Naive thymus-derived CD4-positive, alpha-beta T cell (primary cell): ENCODE results near the gene ANKRD39. TPM values are rescaled to one million over a fixed set of nuclear protein-coding genes. Genes with fewer than 3 reads are reported as not detected.

Experiments
- ATAC-seq: fragments of 150-1000 bp; cut with Tn5 transposase; 2 replicates; pipeline ENCODE4 v1.10.0; 2021; ENCODE audit warnings: mild to moderate bottlenecking, moderate library complexity
- CTCF ChIA-PET: fragments of 350-600 bp; sonication (Branson Sonifier 250); formaldehyde crosslinking; loops from one replicate; lab custom pipeline; 2021; ENCODE audit warnings: antibody characterized with exemption; lab: Charles Lee
- POLR2A ChIA-PET: fragments of 350-600 bp; sonication (Branson Sonifier 250); formaldehyde crosslinking; loops from one replicate; lab custom pipeline; 2021; ENCODE audit warnings: antibody characterized with exemption, inconsistent platforms; lab: Charles Lee
- DNase-seq, 9 donors: peaks; one replicate each; pipeline versions ENCODE4 v3.0.0 to v3.0.0-alpha.2; 2020 to 2022; ENCODE audit warnings: mixed read lengths in 1 of 9
- H3K27ac ChIP-seq: one replicate; pipeline ENCODE4 v1.7.0; 2013; ENCODE audit warnings: mild to moderate bottlenecking, low read depth, low read length, moderate library complexity
- H3K27me3 ChIP-seq, 2 donors: one replicate each; pipeline ENCODE4 v1.7.0; 2013; ENCODE audit warnings: low read length in 2 of 2, mild to moderate bottlenecking in 2 of 2, moderate library complexity in 2 of 2; ENCODE audit not compliant: control insufficient read depth in 2 of 2, insufficient read depth in 2 of 2
- H3K36me3 ChIP-seq, 3 experiments: 1 replicate in 2 of 3; 2 replicates in 1 of 3; pipeline ENCODE4 v1.7.0; 2013; ENCODE audit warnings: low read length in 3 of 3, mild to moderate bottlenecking in 3 of 3, moderate library complexity in 1 of 3; ENCODE audit not compliant: insufficient read depth in 3 of 3, control insufficient read depth in 2 of 3
- H3K4me1 ChIP-seq, 2 donors: one replicate each; pipeline ENCODE4 v1.7.0; 2013; ENCODE audit warnings: low read length in 2 of 2, mild to moderate bottlenecking in 2 of 2, moderate library complexity in 1 of 2; ENCODE audit not compliant: control insufficient read depth in 2 of 2, insufficient read depth in 2 of 2
- H3K4me3 ChIP-seq: 2 replicates; pipeline ENCODE4 v1.7.0; 2013; ENCODE audit warnings: mild to moderate bottlenecking, low read length
- H3K9me3 ChIP-seq, 3 experiments: 1 replicate in 2 of 3; 2 replicates in 1 of 3; pipeline ENCODE4 v1.7.0; 2013; ENCODE audit warnings: low read length in 3 of 3; ENCODE audit not compliant: control insufficient read depth in 2 of 3
- H3K27ac Mint-ChIP-seq, 9 donors: one replicate each; pipeline ENCODE4 v1.8.0; 2020 to 2022; ENCODE audit warnings: mixed read lengths in 9 of 9, mild to moderate bottlenecking in 8 of 9, moderate library complexity in 5 of 9, inconsistent platforms in 2 of 9
- H3K27me3 Mint-ChIP-seq, 5 donors: one replicate each; pipeline ENCODE4 v1.8.0; 2021 to 2022; ENCODE audit warnings: mixed read lengths in 5 of 5, mild to moderate bottlenecking in 1 of 5
- H3K36me3 Mint-ChIP-seq, 5 donors: one replicate each; pipeline ENCODE4 v1.8.0; 2020 to 2022; ENCODE audit warnings: mixed read lengths in 5 of 5, mild to moderate bottlenecking in 3 of 5, inconsistent platforms in 1 of 5
- H3K4me1 Mint-ChIP-seq, 7 donors: one replicate each; pipeline ENCODE4 v1.8.0; 2020 to 2022; ENCODE audit warnings: mixed read lengths in 7 of 7, mild to moderate bottlenecking in 3 of 7, inconsistent platforms in 1 of 7
- H3K4me3 Mint-ChIP-seq, 10 donors: one replicate each; pipeline ENCODE4 v1.8.0; 2020 to 2022; ENCODE audit warnings: mild to moderate bottlenecking in 10 of 10, mixed read lengths in 10 of 10, moderate library complexity in 6 of 10, inconsistent platforms in 2 of 10
- H3K9me3 Mint-ChIP-seq, 11 donors: one replicate each; pipeline ENCODE4 v1.8.0; 2020 to 2022; ENCODE audit warnings: mixed read lengths in 11 of 11, mild to moderate bottlenecking in 4 of 11, inconsistent platforms in 1 of 11, moderate library complexity in 1 of 11
- intact Hi-C, 2 donors: fragments of 100-400 bp; cut with micrococcal nuclease; formaldehyde crosslinking; loops; one replicate each; pipeline ENCODE4 v1.15.1; 2023
- polyA plus RNA-seq, 2 donors: library from polyadenylated mRNA; unstranded; fragments of 300-500 nt; fragmentation: Illumina TruSeq; gene quantifications; one replicate each; pipeline ENCODE4 v1.2.3, GENCODE V29; 2021
- total RNA-seq, 6 experiments: library from RNA in 5 of 6; stranded (reverse) in 5 of 6; gene quantifications; 1 replicate in 5 of 6; 2 replicates in 1 of 6; pipeline ENCODE4 v1.2.3 and lab custom pipeline; 2021 to 2026

Gene ANKRD39
- total and polyA plus RNA-seq, 7 experiments from 2014 or later, result 12.0 to 38.4 (median 16.4) TPM

DNA sequence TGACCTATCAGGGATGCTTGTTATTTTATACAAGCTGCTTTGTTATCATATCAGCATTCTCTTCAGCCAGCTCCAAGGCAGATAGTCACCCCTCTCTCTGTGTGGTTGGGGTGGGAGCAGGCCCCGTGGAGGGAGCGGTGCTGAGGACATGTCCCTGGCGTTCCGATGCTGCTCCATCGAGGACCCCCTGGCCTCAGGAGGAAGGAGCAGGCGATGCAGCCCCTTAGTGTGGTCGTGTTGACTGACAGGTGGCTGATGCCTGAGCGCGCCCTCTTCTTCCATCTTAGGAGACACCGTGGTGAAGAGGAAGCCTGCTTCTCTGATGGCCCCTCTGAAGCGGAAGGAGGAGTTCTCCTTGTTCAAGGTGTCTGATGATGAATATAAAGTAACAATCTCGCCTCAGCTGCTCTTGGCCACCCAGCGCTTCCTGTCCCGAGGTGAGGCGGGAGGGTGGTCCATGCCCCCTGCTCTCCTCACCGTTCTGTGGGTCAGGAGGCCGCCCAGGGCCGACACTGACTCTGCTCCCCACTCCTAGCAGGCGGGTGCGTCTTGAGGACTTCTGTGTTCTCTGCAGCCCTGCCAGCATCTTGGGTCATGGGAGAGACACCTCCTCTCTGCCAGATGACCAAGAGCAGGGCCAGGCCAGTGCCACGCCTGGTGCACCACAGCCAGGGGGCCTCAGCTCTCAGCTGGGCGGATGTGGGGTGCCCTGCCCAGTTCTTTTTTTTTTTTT is 31.1 kb downstream of the ANKRD39 start:
- Mint-ChIP-seq H3K9me3 (no peaks in the 10 kb centered on the region), H3K4me1 (peaks cover 0 to 18% (median 10%) of the 10 kb centered on the region in 7 donors), H3K27ac (no peak overlapping the region), H3K36me3 (peaks cover 12 to 32% (median 16%) of the 10 kb centered on the region in 5 donors), H3K27me3 (no peaks in the 10 kb centered on the region), H3K4me3 (no peak overlapping the region)
- no peak overlapping the region for H3K27ac ChIP-seq
- no peaks in the 10 kb centered on the region for H3K9me3 ChIP-seq
- POLR2A ChIA-PET, result no interaction called here
- no peak overlapping the region for H3K4me3 ChIP-seq
- no peaks in the 10 kb centered on the region for H3K27me3 ChIP-seq
- peaks cover 8 to 92% (median 17%) of the 10 kb centered on the region in 3 experiments for H3K36me3 ChIP-seq
- intact Hi-C loops, result no loop called here
- CTCF ChIA-PET, result no interaction called here
- no peaks in the 10 kb centered on the region for H3K4me1 ChIP-seq
- ATAC-seq (no peak), DNase-seq (no peak)

DNA sequence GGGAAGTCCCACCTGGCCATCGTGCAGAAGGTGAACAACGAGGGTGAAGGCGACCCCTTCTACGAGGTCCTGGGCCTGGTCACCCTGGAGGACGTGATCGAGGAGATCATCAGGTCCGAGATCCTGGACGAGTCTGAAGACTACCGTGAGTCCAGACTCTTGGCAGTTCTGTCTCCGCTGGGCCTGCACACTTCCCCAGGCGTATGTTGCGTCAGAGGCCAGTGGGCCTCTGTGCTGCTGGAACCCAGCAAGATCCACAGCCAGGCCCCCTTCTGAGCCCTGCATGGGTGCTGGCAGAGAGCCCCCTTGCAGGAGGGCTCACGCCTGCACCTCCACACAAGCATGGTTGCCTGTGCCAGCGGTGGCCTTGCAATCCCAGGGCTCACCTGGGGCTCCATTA is 32.8 kb downstream of the ANKRD39 start:
- Mint-ChIP-seq H3K9me3 (no peaks in the 10 kb centered on the region), H3K4me3 (no peak overlapping the region), H3K4me1 (peaks cover 13 to 34% (median 26%) of the 10 kb centered on the region in 7 donors), H3K36me3 (peaks cover 12 to 26% (median 16%) of the 10 kb centered on the region in 5 donors), H3K27me3 (no peaks in the 10 kb centered on the region), H3K27ac (no peak overlapping the region)
- no peak for ATAC-seq
- POLR2A ChIA-PET, result no interaction called here
- H3K4me1 ChIP-seq, result peaks cover 6 to 15% of the 10 kb centered on the region in 2 donors
- CTCF ChIA-PET, result no interaction called here
- H3K9me3 ChIP-seq, result no peaks in the 10 kb centered on the region
- DNase-seq, result no peak
- H3K27me3 ChIP-seq, result no peaks in the 10 kb centered on the region
- intact Hi-C loops, result no loop called here
- H3K36me3 ChIP-seq, result peaks cover 4 to 80% (median 8%) of the 10 kb centered on the region in 3 experiments
- H3K4me3 ChIP-seq, result no peak overlapping the region
- H3K27ac ChIP-seq, result no peak overlapping the region

DNA sequence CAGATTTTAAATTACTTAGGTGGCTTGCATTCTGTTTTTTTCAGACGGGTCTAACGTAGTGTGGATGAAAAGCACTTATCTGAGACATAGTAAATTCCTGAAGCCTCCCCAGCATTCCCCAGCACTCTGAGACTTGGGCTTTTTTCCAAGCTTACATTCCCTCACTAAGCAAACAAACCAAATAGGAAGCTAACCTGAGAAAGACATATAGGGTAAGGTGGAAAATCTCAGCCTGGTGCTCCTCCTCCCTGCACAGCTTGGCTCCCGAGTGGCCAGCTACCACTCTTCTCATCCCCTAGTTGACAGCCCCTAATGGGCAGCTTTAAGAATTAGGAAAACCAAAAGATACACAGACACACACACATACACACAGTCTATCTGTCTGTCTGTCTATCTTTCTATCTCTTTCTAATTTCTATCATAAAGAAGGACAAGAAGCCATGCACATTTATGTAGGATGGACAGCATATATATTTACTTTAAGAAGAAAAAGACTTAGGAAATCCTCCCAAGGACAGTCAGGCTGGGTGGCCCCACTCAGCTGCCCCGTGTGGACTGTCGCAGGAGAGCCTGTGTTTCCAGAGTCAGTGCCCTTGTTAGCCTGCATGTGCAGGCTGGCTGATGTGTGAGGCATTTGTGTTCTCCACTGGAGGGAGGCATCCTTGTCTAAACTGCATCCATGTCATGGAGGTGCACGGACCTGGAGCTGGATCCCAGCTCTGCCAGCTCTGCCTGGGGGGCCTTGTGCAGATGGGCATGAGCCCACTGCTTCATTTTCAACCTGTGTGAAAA is 33.5 kb downstream of the ANKRD39 start:
- H3K4me1 ChIP-seq, result peaks cover 14 to 23% of the 10 kb centered on the region in 2 donors
- ChIA-PET POLR2A (no interaction called here), CTCF (interaction anchor here (1.7 kb wide), 1 partner anchor 33 kb away, joined by 4 read pairs; the partner anchor contains the start of gene ANKRD39)
- H3K36me3 ChIP-seq, result peaks cover 0 to 77% (median 8%) of the 10 kb centered on the region in 3 experiments
- H3K9me3 Mint-ChIP-seq, result no peaks in the 10 kb centered on the region
- H3K9me3 ChIP-seq, result no peaks in the 10 kb centered on the region
- ATAC-seq (no peak), DNase-seq (no peak)
- no peaks in the 10 kb centered on the region for H3K27me3 Mint-ChIP-seq
- no peaks in the 10 kb centered on the region for H3K27me3 ChIP-seq
- H3K36me3 Mint-ChIP-seq, result peaks cover 8 to 26% (median 13%) of the 10 kb centered on the region in 5 donors
- H3K27ac Mint-ChIP-seq, result peak overlapping the region in 2 of 9 donors; percentile 60 to 63
- peaks cover 21 to 42% (median 33%) of the 10 kb centered on the region in 7 donors for H3K4me1 Mint-ChIP-seq
- H3K4me3 ChIP-seq, result no peak overlapping the region
- no peak overlapping the region for H3K27ac ChIP-seq
- H3K4me3 Mint-ChIP-seq, result no peak overlapping the region
- intact Hi-C loops, result no loop called here

DNA sequence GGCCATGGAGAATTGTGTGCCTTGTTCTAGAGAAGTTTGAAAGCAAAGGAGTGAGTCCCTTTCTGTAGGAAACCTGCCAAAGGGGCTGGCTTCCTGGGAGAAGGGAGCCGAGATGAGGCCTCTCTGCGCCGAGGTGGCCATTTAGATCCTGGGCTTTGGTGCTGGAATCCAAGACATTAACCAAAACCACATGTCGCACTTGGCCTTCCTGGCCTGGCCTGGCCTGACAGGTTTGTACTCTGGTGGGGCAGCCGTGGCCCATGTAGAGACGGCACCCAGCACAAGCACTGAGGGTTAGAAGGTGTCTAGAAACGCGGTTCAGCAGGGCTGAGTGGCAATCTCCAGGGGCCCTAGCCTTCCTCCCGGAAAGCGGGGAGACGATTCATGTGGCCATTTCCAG is 34.6 kb downstream of the ANKRD39 start:
- Histone ChIP-seq H3K9me3 (no peaks in the 10 kb centered on the region), H3K27me3 (no peaks in the 10 kb centered on the region), H3K36me3 (peaks cover 0 to 70% (median under 1%) of the 10 kb centered on the region in 3 experiments), H3K27ac (no peak overlapping the region), H3K4me1 (peaks cover 25 to 34% of the 10 kb centered on the region in 2 donors), H3K4me3 (no peak overlapping the region)
- DNase-seq (no peak), ATAC-seq (no peak)
- H3K4me3 Mint-ChIP-seq, result no peak overlapping the region
- no peak overlapping the region for H3K27ac Mint-ChIP-seq
- ChIA-PET CTCF (interaction anchor here (1.7 kb wide), 1 partner anchor 34 kb away, joined by 4 read pairs; the partner anchor contains the start of gene ANKRD39), POLR2A (no interaction called here)
- H3K36me3 Mint-ChIP-seq, result peaks cover 0 to 18% (median 13%) of the 10 kb centered on the region in 5 donors
- H3K27me3 Mint-ChIP-seq, result no peaks in the 10 kb centered on the region
- H3K9me3 Mint-ChIP-seq, result no peaks in the 10 kb centered on the region
- intact Hi-C loops, result no loop called here
- H3K4me1 Mint-ChIP-seq, result peaks cover 32 to 53% (median 44%) of the 10 kb centered on the region in 7 donors

DNA sequence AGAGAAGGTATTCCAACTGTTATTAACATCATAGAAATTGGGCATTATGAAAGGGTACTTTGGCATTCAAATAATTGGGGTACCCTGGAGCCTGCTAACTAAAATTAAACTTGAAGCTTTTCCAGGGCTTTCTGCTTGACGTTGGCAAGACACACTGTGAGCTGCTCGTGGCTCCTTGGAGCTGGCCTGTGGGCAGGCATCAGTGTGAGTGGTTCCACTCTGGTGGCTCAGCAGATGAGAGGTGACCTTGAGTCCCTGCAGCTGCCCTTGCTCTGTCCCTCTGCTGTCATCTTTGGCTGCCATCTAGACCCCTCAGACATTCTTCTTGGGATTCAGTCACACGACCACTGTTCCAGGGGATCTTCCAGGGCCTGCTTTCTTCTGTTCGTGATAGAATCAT is 35.0 kb downstream of the ANKRD39 start:
- no peak for DNase-seq
- Histone ChIP-seq H3K27me3 (no peaks in the 10 kb centered on the region), H3K4me3 (no peak overlapping the region), H3K36me3 (peaks cover 0 to 66% (median 0%) of the 10 kb centered on the region in 3 experiments), H3K4me1 (peaks cover 29 to 38% of the 10 kb centered on the region in 2 donors), H3K27ac (no peak overlapping the region), H3K9me3 (no peaks in the 10 kb centered on the region)
- intact Hi-C loops, result no loop called here
- Mint-ChIP-seq H3K4me1 (peaks cover 36 to 57% (median 46%) of the 10 kb centered on the region in 7 donors), H3K4me3 (no peak overlapping the region), H3K27ac (peak overlapping the region in 1 of 9 donors; percentile 39), H3K9me3 (no peaks in the 10 kb centered on the region), H3K36me3 (peaks cover 0 to 16% (median 11%) of the 10 kb centered on the region in 5 donors), H3K27me3 (no peaks in the 10 kb centered on the region)
- CTCF ChIA-PET, result interaction anchor here (1.7 kb wide), 1 partner anchor 35 kb away, joined by 4 read pairs; the partner anchor contains the start of gene ANKRD39
- POLR2A ChIA-PET, result interaction anchor here (0.7 kb wide), 1 partner anchor 15 kb away, joined by 3 read pairs; no protein-coding TSS in a partner anchor
- ATAC-seq, result no peak

DNA sequence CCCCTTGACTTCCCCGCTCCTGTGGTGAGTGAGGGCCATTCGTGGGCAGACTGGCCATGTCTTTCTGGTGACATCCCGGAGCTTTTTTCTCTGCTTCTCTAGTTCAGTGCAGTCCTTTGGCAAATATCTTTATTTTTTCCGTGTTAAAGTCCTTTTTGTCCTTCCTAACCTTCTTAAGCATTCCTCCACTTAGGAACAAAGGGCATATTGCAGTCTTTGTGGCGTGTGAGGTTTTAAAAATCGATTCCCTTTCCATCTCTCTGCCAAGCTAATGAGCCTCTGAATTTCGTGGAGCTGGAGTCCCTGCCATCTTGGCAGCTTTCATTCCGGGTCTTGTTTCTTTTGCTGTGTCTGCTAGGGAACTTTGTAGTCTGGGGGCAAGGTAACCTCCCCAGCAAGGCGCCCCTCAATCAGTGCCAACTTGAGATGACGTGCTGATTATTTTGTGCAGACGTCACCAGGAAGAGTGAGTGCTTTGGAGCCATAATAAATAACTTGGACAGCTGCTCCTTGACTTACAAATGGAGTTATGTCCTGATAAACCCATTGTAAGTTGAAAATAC is 36.6 kb downstream of the ANKRD39 start:
- CTCF ChIA-PET, result interaction anchor here (0.6 kb wide), 1 partner anchor 91 kb away, joined by 3 read pairs; no protein-coding TSS in a partner anchor
- DNase-seq (no peak), ATAC-seq (no peak)
- Mint-ChIP-seq H3K36me3 (peaks cover 0 to 16% (median 5%) of the 10 kb centered on the region in 5 donors), H3K27me3 (no peaks in the 10 kb centered on the region), H3K27ac (peak overlapping the region in 7 of 9 donors; percentile 4 to 71 (median 44)), H3K4me3 (peak overlapping the region in 8 of 10 donors; percentile 35 to 88 (median 52)), H3K4me1 (peaks cover 42 to 62% (median 51%) of the 10 kb centered on the region in 7 donors), H3K9me3 (no peaks in the 10 kb centered on the region)
- H3K4me1 ChIP-seq, result peaks cover 37 to 46% of the 10 kb centered on the region in 2 donors
- POLR2A ChIA-PET, result interaction anchor here (0.8 to 7.0 kb wide), 3 partner anchors 17 to 179 kb away, joined by 3 to 48 read pairs (median 3); no protein-coding TSS in a partner anchor
- H3K4me3 ChIP-seq, result no peak overlapping the region
- no peaks in the 10 kb centered on the region for H3K27me3 ChIP-seq
- no peaks in the 10 kb centered on the region for H3K9me3 ChIP-seq
- peaks cover 0 to 51% (median 0%) of the 10 kb centered on the region in 3 experiments for H3K36me3 ChIP-seq
- intact Hi-C loops, result no loop called here
- H3K27ac ChIP-seq, result no peak overlapping the region
